ENCODE data around the gene ALOX12. TPM values are rescaled to one million over a fixed set of nuclear protein-coding genes. Genes with fewer than 3 reads are reported as not detected.
"Not testable (repeated sequence)": the region's sequence is repeated elsewhere in the genome, so short reads cannot be mapped to it uniquely, and the experiment has no call there.

Gene ALOX12
- total RNA-seq, 1 donor from 2014 or later: not detected

DNA sequence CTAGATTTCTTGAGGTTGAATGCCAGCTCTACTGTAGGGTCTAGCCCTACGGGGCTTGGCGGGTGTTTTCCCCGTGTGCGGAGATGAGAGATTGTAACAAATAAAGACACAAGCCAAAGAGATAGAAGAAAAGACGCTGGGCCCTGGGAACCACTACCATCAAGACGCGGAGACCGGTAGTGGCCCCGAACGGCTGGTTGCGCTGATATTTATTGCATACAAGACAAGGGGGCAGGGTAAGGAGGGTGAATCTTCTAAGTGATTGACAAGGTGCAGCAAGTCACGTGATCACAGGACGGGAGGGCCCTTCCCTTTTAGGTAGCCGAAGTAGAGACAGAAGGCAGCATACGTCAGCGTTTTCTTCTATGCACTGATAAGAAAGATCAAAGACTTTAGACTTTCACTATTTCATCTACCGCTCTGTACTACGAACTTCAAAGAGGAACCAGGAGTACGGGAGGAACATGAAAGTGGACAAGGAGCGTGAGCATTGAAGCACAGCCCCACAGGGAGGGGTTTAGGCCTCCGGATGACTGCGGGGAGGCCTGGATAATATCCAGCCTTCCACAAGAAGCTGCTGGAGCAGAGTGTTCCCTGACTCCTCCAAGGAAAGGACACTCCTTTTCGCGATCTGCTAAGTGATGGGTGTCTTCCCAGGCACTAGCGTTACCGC lies 51.0 kb downstream of the ALOX12 start:
- H3K4me1 Mint-ChIP-seq (ENCODE audit: low read depth): peaks cover 21% of the 10 kb centered on the region
- DNase-seq (ENCODE audit: low spot score): peak; percentile 80
- H3K27ac Mint-ChIP-seq: peak overlapping the region; percentile 68
- not testable (repeated sequence) for H3K9me3 Mint-ChIP-seq; H3K36me3 Mint-ChIP-seq (ENCODE audit: low read depth)
- H3K27me3 Mint-ChIP-seq (ENCODE audit: low read depth): peaks cover 12% of the 10 kb centered on the region
- intact Hi-C loops (cut with micrococcal nuclease): loop anchor here (1.0 to 2.0 kb wide), 4 partner anchors 12 to 249 kb away; no protein-coding TSS in a partner anchor
- peak overlapping the region; percentile 75 for H3K4me3 Mint-ChIP-seq (ENCODE audit: low read depth)

DNA sequence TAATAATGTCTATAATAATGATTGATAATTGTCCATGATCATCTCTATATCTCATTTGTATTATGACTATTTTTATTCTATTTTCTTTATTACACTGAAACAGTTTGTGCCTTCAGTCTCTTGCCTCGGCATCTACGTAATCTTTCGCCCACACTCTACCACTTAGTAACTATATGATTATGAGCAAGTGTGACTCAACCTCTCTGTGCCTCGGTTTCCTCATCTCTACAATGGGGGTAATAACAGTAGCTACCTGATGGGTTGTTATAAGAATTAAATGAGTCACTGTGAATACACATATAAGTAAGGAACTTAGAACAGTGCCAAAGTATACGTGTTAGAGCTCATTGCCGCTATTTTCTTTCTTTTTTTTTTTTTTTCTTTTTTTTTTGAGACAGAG lies 51.7 kb downstream of the ALOX12 start:
- intact Hi-C loops (cut with micrococcal nuclease): loop anchor here (1.0 to 2.0 kb wide), 2 partner anchors 12 to 129 kb away; no protein-coding TSS in a partner anchor
- H3K4me3 Mint-ChIP-seq (ENCODE audit: low read depth): peak overlapping the region; percentile 30
- H3K36me3 Mint-ChIP-seq (ENCODE audit: low read depth): no peaks in the 10 kb centered on the region
- DNase-seq (ENCODE audit: low spot score): no peak
- H3K27me3 Mint-ChIP-seq (ENCODE audit: low read depth): peaks cover 11% of the 10 kb centered on the region
- no peak overlapping the region for H3K27ac Mint-ChIP-seq
- H3K4me1 Mint-ChIP-seq (ENCODE audit: low read depth): peaks cover 22% of the 10 kb centered on the region
- no peaks in the 10 kb centered on the region for H3K9me3 Mint-ChIP-seq

DNA sequence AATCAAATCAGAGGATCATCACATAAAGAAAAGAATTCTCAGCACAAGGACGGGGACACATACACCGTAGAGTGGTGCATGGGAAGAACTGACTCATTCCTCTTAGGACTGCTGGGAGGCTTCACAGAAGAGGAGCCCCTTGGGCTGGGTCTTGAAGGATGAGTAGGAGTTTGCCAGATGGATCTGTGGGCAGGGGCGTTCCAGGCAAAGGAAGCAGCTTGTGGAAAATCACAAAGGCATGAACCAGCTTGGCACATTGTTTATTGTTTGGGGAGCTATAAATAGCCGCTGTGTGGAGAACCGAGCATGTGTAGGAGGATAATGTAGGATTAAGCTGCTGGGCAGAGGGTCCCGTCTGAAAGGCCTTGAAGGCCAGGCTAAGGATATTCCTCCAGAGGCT lies 53.1 kb downstream of the ALOX12 start:
- intact Hi-C loops (cut with micrococcal nuclease): no loop called here
- no peak overlapping the region for H3K27ac Mint-ChIP-seq

DNA sequence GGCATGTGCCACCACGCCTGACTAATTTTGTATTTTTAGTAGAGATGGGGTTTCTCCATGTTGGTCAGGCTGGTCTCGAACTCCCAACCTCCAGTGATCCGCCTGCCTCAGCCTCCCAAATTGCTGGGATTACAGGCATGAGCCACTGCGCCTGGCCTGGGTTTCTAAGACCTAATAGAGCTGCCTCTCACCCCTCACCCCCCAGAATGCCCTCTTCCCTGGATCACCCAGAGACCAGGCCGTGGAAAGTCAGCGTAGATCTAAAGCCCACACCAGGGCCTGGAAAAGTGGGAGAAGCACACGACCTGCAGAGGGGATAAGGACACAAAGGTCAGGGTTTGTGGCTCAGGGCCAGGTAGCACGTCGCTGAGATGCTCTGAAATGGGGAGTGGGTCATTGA lies 54.7 kb downstream of the ALOX12 start:
- H3K36me3 Mint-ChIP-seq (ENCODE audit: low read depth); H3K9me3 Mint-ChIP-seq; H3K27me3 Mint-ChIP-seq (ENCODE audit: low read depth); H3K4me3 Mint-ChIP-seq (ENCODE audit: low read depth); DNase-seq (ENCODE audit: low spot score); H3K27ac Mint-ChIP-seq; intact Hi-C loops (cut with micrococcal nuclease): not testable (repeated sequence)
- H3K4me1 Mint-ChIP-seq (ENCODE audit: low read depth): peaks cover 21% of the 10 kb centered on the region

More for the DNA sequence above, 53.1 kb downstream of the ALOX12 start:
- Mint-ChIP-seq H3K27me3 (ENCODE audit: low read depth) (peaks cover 6% of the 10 kb centered on the region), H3K4me3 (ENCODE audit: low read depth) (no peak overlapping the region), H3K4me1 (ENCODE audit: low read depth) (peaks cover 22% of the 10 kb centered on the region), H3K9me3 (no peaks in the 10 kb centered on the region), H3K36me3 (ENCODE audit: low read depth) (no peaks in the 10 kb centered on the region)
- no peak for DNase-seq (ENCODE audit: low spot score)

DNA sequence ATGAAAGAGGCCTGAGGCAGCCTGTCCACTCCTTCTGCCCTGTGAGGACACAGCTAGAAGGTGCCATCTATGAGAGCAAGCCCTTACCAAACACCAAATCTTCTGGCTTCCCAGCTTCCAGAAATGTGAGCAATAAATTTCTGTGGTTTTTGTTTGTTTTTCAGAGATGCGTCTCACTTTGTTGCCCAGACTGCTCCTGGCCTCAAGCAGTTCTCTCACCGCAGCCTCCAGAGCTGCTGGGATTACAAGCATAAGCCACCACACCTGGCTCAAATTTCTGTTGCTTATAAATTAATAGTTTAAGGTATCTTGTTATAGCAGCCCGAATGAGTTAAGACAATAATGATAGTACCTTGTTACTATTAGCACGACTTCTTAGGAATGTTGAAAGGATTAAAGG lies 60.5 kb downstream of the ALOX12 start:
- peaks cover 13% of the 10 kb centered on the region for H3K4me1 Mint-ChIP-seq (ENCODE audit: low read depth)
- intact Hi-C loops (cut with micrococcal nuclease): no loop called here
- no peak overlapping the region for H3K27ac Mint-ChIP-seq
- H3K4me3 Mint-ChIP-seq (ENCODE audit: low read depth): no peak overlapping the region
- no peaks in the 10 kb centered on the region for H3K36me3 Mint-ChIP-seq (ENCODE audit: low read depth)
- no peaks in the 10 kb centered on the region for H3K27me3 Mint-ChIP-seq (ENCODE audit: low read depth)
- no peaks in the 10 kb centered on the region for H3K9me3 Mint-ChIP-seq
- DNase-seq (ENCODE audit: low spot score): no peak

DNA sequence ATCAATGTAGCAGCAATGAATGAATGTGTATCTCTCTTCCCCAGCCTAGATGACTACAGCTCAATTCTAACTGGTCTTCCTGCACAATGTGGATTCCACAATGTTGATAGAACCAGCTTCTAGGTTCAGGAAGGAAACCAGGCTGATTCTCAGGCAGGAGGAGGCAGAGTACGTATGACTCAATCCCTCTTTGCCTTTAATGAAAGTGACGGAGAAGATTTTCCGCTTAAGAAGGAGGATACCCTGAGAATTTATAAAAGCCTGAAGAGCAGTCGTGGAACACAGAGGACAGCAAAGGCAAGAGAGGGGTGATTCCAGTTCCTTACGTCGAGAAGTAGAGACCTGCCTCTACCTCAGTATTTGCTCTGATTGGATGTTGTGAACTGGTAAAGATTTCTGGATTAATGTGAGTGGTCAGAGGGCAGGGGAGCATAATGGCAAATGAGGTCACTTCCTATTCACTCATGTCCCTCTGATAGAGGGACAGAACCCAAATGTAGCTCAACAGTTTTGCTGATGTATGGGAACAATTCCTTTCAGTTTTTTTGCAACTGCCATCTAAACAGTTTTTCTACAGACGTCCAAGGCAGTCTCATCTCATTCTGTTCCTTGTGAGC lies 63.1 kb downstream of the ALOX12 start:
- no peaks in the 10 kb centered on the region for H3K36me3 Mint-ChIP-seq (ENCODE audit: low read depth)
- H3K9me3 Mint-ChIP-seq: no peaks in the 10 kb centered on the region
- H3K27ac Mint-ChIP-seq: no peak overlapping the region
- no peak for DNase-seq (ENCODE audit: low spot score)
- H3K4me1 Mint-ChIP-seq (ENCODE audit: low read depth): peaks cover 12% of the 10 kb centered on the region
- intact Hi-C loops (cut with micrococcal nuclease): no loop called here
- H3K27me3 Mint-ChIP-seq (ENCODE audit: low read depth): peaks cover 2% of the 10 kb centered on the region
- H3K4me3 Mint-ChIP-seq (ENCODE audit: low read depth): no peak overlapping the region

Other genes starting within 250 kb of the ALOX12 start
- 18.1 and 18.6 TPM in 2 replicates for gene XAF1, start 240.0 kb upstream of the ALOX12 start, total RNA-seq
- gene FBXO39, start 219.8 kb upstream of the ALOX12 start, total RNA-seq: 0.11 TPM in 1 of 2 replicates, not detected in the other
- not detected in 2 replicates for gene TEKT1, start 164.3 kb upstream of the ALOX12 start, total RNA-seq
- gene RNASEK, start 16.6 kb downstream of the ALOX12 start, total RNA-seq: 150 and 154 TPM in 2 replicates
- 0.80 and 1.0 TPM in 2 replicates for gene BCL6B, start 27.0 kb downstream of the ALOX12 start, total RNA-seq
- gene SLC16A13, start 40.0 kb downstream of the ALOX12 start, total RNA-seq: 15.8 and 17.4 TPM in 2 replicates
- 0.37 and 0.46 TPM in 2 replicates for gene SLC16A11, start 48.0 kb downstream of the ALOX12 start, total RNA-seq
- gene CLEC10A, start 84.2 kb downstream of the ALOX12 start, total RNA-seq: not detected in 2 replicates
- not detected in 2 replicates for gene ASGR2, start 118.8 kb downstream of the ALOX12 start, total RNA-seq
- gene ASGR1, start 183.3 kb downstream of the ALOX12 start, total RNA-seq: 1.7 and 1.8 TPM in 2 replicates
- gene DLG4, start 223.8 kb downstream of the ALOX12 start, total RNA-seq: 10.5 and 10.6 TPM in 2 replicates
- 492 and 503 TPM in 2 replicates for gene ACADVL, start 223.9 kb downstream of the ALOX12 start, total RNA-seq
- gene DVL2, start 238.5 kb downstream of the ALOX12 start, total RNA-seq: 69.7 and 73.1 TPM in 2 replicates
- gene PHF23, start 243.4 kb downstream of the ALOX12 start, total RNA-seq: 43.4 and 47.8 TPM in 2 replicates
- 145 and 147 TPM in 2 replicates for gene GABARAP, start 246.4 kb downstream of the ALOX12 start, total RNA-seq

Data from activated T-helper 2 cell treated with anti-CD3 and anti-CD28 coated beads, Interferon-gamma antibody, Interleukin-2, Interleukin-4, amounts not matched to agents 10 μg/mL and 5 μg/mL and 100 μg/mL, durations not matched to agents 14 hours and 24 hours and 36 hours (primary cell).